HG02798 (cell line): ENCODE measurements around the gene ELMO1.

Source experiments
- ATAC-seq: cut with Tn5 transposase; IDR thresholded peaks from one replicate; pipeline ENCODE4 v1.9.1; 2021; ENCODE audit warnings: mild to moderate bottlenecking; ENCODE audit not compliant: unreplicated experiment, poor library complexity

Gene ELMO1

DNA sequence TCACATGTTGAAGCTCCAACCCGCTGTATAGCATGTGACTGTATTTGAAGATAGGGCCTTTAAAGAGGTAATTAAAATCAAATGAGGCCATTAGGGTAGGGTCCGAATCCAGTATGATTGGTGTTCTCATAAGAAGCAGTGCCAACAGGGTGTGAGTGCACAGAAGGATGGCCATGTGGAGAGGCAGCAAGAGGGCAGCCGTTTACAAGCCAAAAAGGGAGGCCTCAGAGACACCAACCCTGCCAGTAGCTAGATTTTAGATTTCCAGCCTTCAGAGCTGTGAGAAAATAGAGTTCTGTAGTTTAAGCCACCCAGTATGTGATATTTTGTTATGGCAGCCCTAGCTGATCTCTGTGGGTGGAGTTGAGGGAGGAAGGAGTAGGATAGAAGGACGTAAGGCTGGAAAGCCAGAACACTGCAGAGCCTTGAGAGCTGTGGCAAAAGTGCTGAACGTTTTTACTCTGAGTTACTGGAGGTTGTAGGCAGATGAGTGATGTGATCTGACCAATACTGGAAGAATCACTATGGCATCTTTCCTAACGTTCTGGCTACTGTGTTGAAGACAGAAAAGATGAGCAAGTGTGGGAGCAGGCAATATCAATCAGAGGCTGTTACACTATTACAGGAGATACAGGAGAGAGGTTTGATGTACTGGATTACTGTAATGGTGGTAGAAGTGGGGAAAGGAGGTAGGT lies 334.9 kb downstream of the ELMO1 start:
- ATAC-seq, result no peak

DNA sequence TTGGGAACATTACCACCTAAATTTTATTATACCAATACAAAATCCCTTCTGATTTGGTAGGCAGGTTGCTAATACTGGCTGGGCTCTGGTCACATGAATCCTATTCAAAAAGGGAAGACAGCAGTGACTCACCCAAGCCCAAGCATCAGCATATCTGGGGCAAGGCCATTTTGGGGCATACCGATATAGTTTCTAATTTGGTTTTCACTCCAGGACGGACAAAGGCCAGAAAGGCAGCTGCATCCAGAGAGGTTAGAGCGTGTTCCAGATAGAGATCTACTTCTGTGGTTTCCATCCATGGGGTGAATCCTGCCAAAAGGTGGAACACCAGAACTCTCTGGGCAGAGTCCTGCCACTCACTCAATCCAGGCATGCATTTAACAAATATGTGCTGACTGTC lies 335.8 kb downstream of the ELMO1 start:
- no peak for ATAC-seq

DNA sequence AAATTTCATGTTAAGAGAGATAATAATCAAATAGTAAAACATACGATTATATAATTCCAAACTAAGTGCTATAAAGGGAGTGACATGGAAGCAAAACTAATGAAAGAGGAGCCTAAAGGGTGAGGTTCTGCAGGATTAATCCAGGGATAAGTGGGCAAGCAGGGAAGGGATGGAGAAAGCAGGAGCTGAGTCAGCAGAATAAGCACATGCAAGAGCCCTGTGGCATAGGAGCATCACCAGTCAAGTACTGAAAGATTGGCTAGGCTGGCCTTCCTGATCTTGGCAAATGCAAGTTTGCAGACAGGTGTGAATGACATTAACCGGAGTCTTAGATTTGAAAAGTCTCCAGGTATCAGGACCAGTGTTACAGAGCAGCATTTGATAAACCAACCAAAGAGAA lies 336.4 kb downstream of the ELMO1 start:
- ATAC-seq, result no peak

DNA sequence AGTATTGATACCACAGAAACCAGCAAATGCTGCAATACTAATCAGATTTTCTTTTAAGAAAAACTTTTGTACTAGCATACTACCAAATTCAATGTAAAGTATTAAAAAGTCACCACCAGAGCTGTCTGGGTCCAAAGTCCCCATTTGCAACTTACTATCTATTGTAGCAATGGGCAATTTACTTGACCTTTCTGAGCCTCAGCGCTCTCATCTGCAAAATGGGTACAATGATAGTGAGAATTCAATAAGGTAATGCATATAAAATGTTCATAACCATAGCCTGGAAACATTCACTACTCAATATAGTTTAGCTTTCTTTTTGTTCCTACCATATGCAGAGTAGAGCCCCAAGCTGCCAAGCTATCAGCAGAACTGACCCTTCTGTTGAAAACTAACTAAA lies 337.2 kb downstream of the ELMO1 start:
- no peak for ATAC-seq

DNA sequence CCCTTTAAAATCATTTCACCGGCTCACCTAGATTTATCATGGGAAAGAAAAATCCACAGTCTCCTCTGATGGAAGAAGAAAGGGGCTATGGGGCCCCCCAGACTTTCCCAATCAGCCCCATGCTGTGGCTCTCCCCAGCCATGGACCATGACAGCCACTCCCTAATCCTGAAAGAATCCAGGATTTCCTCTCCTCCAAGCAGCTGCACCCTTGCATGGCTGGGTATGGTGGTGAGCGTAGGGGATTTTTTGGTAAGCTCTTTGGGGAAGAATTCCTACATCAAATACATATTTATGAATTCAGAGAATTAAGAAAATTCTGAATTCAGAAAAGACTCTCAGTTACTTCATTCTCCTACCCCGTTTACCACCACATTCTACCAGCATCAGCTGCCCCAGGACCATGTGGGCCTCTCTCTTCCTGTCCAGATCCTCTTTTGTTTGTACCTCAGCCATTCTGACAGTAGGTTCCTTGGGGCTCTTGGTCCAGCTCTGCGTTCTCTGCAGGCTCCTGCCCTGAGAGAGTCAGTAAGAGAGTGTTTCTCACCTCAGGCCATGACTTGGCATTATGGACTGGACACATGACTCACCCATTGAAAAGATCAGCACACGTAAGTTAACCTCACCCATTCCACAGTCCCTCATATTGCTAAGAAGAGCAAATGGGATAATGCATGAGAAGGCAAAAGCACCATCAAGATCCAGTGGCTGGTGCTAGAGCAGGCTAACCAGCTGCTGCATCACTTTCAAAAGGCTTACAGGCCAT lies 337.8 kb downstream of the ELMO1 start:
- ATAC-seq, result no peak

DNA sequence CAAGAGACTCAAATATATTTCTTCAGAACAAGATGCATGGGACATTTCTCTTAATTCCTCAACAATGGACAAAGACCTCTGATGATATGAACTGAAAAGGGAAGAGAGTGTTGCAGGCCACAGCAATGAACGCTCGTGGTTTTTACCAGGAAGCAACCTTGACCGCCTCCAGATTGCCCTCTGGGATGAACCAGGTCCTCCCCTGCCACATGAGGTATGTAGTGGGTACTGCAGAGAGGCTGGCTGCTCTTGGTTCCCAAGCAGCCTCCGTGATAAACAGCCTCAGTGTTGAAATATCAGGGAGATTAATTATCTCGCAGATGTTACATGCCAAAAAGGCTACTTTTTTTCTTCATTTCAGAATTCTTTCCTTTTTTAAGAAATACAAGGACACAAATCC lies 338.8 kb downstream of the ELMO1 start:
- ATAC-seq, result no peak

DNA sequence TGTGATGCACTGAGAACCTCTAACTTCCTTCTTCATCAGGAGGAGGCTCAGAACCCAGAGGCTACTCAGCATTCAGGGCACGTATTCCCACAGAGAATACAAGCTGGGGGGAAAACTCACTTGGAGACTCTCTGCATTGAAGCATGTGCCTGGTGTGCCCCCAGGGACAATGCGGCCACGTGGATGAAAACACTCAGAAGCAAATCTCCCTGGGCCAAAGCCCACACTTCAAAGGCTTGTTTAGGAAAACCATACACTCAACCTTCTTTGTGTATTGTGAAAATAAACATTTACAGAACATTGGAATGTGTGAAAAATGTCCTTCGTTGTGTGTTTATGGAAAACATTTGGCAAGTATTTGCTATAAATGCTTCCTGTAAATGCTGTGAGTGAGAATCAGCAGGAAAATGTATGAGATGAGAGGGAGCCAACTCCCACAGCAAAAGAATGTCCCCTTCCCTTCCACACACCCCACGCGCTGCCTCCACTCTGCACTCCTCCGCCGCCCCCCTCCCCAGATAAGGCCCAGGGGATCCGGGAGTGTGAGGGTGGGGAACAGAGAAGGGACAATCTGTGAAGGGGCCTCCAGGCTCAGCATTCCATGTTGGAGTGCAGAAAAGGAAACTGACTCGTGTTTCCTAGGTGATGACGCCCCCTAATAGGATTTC lies 339.5 kb downstream of the ELMO1 start:
- no peak for ATAC-seq

DNA sequence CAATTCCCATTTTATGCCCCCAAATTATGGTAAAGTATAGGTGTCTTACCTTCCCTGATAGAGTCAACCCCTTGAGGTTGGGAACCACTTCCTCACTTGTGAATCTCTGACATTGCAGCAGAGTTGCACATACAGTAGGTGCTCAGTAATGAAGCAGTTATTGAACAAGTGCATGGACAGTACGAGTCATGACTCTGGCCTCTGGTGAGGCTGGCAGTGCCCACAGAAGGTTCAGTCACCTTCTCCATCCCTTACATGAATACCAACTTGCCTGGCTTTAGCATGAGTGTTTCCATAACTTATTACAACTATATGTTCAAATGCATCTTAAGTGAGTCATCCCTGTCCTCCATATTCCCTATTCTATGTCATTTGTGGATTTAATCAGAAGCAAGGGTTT lies 340.0 kb downstream of the ELMO1 start:
- no peak for ATAC-seq

DNA sequence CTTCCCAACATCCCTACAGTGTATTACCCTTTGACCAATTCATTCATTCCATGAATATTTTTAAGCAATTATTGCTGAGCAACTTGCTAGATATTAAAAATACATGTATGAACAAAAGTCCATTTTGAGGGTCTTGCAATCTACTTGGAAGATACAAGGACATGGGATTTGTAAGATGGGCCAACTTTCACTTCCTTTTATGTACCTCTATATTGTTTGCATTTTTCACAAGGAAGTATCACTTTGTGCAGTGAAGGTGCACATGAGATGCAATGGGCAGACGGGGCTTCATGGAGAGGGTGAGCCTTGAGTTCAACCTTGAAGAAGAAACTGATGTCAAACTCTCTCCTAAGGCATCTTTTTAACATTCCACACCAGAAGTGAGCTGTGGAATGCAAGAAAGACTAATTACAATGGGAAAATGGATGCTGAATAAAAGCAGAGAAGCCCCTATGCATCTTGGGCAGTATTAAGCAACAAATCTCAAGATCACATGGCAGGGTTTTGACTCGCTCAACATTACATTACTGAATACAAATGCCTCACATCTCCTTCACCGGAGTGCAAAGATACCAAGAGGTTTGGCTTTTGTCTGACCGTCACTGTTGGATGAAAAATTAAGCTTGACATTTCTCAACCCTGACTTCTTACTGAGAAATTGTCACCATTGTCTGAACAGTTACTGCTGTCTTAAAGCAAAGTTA lies 341.5 kb downstream of the ELMO1 start:
- ATAC-seq, result no peak

DNA sequence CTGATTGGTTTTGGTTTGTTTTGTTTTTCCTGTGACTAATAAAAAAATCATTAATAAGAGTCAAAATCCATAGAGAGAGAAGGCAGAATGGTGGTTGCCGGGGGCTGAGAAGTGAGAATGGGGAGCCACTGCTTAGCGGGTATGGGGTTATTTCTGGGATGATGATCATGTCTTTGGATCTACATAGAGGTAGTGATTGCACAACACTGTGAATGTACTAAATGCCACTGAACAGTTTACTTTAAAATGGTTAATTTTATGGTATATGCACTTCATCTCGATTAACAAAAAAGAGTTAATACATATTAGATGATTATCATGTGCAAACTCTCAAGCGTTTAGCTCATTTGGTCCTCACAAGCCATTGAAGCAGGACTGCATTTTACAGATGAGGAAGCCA lies 342.9 kb downstream of the ELMO1 start:
- no peak for ATAC-seq

DNA sequence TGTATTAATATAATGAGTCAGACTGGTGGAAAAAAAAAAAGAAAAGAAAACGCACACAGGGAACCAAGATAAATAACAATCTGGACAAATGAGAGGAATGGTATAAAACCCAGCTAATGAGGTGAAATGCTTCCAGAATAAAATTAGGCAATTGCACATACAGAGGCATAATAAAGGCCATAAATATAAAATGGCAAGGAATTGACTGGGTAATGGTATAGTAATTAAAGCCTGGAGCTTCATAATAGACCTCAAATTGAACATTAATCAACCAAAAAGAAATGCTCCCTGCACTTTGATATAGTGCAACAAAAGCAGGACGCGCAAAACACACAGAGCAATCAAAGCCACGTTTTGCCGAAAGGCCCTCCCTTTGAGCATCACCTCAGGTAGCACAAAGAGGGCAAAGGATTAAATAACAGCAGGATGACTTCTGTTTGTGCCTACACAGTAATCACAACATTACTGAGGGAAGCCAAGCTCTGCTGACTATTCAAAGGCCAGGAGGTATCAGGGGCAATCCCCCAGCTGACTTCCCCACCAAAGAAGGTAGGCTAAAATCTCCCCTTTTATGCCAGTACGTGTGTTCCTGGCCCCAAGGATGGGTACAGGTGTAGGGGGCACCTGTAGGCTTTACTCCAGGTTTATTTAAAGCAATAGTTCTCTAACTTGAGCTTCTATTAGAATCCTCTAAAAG lies 343.7 kb downstream of the ELMO1 start:
- ATAC-seq, result no peak

DNA sequence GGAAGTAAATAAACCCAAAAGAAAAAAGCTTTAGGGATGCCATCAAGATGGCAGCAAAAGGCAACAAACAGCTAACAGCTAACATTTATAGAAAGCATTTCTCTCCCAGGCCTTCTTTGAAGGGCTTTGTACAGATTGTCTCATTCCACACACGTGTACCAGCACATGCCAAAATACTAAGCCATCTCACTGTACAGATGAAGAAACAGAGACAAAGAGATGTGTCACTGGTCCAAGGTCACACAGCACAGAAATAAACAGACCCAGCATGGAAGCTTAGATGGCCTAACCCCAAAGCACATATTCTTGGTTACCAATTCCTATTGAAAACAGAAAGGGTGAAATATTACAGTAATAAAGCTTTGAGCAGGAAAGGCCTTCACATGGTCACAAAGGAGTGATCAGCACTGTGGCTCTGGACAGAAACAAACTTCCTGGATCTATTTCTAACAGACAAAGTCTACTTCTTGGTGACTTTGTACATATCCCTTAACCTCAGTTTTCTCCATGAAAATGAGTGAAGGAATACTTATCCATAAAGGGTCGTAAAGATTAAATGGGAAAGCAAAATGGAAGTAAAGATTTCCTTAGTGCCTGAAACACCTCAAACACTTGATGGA lies 346.0 kb downstream of the ELMO1 start:
- no peak for ATAC-seq

DNA sequence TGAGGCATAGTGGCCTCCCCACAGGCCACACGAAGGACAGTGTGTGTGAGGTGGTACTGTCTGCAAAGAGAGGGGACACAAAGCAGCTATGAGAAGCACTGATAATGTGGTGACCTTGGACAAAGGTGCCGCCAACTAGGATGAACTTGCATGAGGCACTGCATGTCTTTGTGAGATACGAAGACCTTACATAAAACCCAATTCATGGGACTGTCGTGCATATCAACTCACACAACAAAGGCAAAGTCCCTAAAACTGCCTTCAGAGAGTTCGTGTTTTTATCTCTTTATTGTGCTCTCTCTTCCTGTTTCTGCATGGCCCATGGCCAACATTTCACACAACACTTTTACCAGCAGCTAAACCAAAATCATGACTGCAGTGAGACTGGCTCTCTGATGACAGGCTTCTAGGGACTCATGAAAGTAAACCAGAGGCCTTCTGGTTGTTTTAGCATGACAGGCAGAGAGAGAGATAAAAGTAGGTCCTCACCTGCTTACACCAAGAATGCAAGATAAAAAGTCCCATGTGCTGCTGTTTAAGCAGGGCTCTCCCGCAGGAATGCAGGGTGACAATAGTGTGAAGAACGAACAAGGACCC lies 347.8 kb downstream of the ELMO1 start:
- no peak for ATAC-seq

DNA sequence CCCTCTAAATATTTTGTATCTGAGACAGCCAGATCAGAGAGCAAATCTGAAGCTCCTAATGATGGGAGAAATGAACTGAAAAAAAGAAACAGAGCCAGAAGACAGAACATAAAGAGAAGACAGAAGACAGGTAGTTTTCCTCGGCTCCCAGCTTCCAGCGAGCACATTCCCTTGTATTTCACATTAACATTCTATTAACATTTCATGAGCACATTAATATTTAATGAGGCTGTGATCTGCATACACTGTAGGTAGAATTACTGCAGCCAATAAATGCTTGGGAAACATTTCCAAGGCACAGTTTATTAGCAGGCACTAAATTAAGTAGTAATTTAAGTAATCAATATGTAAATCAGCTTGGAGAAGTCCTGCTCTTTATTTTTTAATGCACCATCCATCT lies 349.9 kb downstream of the ELMO1 start:
- ATAC-seq, result no peak

DNA sequence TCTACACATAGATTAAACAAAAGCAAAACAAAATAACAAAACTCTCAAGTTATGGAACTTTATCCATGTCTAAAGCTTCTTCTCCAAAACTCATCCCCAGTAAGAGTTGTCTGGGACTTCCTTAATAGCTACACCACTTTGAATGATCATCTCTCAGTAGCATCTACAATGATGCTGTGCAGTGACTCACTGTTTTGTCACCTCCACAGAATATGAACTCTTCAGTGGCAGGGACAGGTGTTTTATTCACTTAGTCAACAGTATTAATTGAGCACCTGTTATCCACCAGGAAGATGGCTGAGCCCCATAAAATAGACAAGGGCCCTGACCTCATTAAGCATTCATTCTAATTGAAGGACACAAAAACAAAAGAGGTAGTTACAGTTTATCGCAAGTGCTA lies 350.7 kb downstream of the ELMO1 start:
- ATAC-seq, result no peak

DNA sequence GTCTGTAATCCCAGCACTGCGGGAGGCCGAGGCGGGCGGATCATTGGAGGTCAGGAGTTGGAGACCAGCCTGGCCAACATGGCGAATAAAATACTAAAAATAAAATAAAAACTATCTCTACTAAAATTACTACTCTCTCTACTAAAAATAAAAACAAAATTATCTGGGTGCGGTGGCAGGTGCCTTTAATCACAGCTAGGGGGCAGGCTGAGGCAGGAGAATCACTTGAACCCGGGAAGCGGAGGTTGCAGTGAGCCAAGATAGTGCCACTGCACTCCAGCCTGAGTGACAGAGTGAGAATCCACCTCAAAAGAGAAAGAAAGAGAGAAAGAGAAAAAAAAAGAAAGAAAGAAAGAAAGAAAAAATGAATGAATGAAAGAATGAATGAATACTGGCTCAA lies 351.4 kb downstream of the ELMO1 start:
- no peak for ATAC-seq

DNA sequence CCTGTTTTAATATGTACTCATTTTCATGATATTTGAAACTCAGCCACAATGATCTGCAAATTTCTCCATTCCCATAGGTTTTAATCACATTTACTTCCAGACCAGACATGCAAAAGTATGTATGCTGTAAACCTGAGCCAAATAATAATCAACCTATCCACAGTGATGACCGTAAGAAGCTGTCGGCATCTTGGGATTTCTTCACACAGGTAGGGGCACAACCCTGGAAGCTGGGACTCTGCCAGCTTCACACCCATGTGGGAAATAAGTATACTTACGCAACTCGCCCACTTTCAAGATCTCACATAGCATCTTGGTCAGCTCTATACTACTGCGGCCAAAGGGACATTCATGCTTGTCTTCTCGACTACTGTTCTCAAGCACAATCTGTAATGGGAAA lies 352.3 kb downstream of the ELMO1 start:
- ATAC-seq, result no peak

DNA sequence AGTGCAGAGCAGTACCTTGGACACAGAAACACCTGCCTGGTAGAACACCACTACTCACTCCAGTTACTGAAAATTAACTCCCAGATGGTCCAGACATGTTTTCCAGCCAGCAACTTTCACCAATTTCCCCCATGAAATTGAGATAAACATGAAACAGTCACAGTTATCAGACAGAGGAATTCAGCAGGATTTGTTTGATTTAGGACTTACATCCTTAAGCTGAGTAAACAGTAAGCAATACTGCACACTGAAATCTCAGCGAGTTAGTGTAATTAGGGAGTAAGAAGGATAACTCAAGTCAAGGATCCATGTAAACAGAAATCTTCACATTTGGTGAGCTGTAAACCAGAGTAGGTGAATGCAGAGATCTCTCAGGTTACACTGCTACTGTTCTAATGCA lies 353.5 kb downstream of the ELMO1 start:
- ATAC-seq, result no peak

DNA sequence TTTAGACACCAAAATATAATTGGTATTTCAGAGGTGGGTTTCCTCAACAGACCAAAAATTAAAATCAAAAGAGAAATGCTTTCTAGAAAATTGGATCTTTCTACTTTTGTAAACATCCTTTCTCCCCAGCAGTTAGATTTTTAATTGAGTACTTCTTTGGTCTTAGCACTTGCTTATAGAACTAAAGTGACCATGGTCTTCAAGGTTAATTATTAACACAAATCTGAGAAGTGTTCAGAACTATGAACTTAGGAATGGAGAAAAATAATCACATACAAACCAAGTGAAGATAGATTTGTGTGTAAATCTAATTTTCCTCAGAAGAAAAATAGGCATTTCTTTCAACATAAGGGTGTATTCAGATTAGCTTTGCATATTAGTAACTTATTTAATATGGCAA lies 355.4 kb downstream of the ELMO1 start:
- no peak for ATAC-seq

DNA sequence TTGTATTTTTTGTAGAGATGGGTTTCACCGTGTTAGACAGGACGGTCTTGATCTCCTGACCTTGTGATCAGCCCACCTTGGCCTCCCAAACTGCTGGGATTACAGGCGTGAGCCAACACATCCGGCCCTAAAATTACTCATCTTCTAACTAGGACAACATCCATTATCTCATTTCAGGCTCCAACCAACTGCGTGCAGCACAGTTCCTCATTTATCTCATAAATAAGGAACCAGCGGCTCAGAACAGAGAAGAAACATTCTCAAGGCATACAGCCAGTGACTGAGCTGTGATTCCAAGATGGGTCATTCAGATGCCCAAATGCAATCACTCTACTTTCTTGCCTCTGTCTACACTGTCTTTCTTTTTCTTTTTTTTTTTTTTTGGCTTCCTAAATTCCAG lies 356.1 kb downstream of the ELMO1 start:
- no peak for ATAC-seq
